Muscle layer of colon (tissue), 2 donors: ENCODE data around the gene FRMD4A.
A peak's percentile ranks its signal among the peaks of the same experiment; 100 is the strongest.
"Not testable (repeated sequence)": the region's sequence is repeated elsewhere in the genome, so short reads cannot be mapped to it uniquely, and the experiment has no call there.

Source experiments
- H3K27ac ChIP-seq: one replicate; pipeline ENCODE4 v1.7.0; 2013; ENCODE audit warnings: low read depth, mild to moderate bottlenecking, low read length, moderate library complexity
- H3K27me3 ChIP-seq, 2 donors: one replicate each; pipeline ENCODE4 v1.7.0; 2013; ENCODE audit warnings: low read length in 2 of 2, mild to moderate bottlenecking in 2 of 2; ENCODE audit not compliant: insufficient read depth in 2 of 2, control insufficient read depth in 1 of 2
- H3K36me3 ChIP-seq: one replicate; pipeline ENCODE4 v1.7.0; 2013; ENCODE audit warnings: mild to moderate bottlenecking, low read length; ENCODE audit not compliant: insufficient read depth
- H3K4me1 ChIP-seq: one replicate; pipeline ENCODE4 v1.7.0; 2013; ENCODE audit warnings: mild to moderate bottlenecking, low read length; ENCODE audit not compliant: insufficient read depth
- H3K4me3 ChIP-seq, 2 donors: one replicate each; pipeline ENCODE4 v1.7.0; 2013; ENCODE audit warnings: low read length in 2 of 2, low read depth in 1 of 2, mild to moderate bottlenecking in 1 of 2, moderate library complexity in 1 of 2
- H3K9ac ChIP-seq: one replicate; pipeline ENCODE4 v1.7.0; 2013; ENCODE audit warnings: low read length
- H3K9me3 ChIP-seq: one replicate; pipeline ENCODE4 v1.7.0; 2013; ENCODE audit warnings: mild to moderate bottlenecking, low read length
- donor health status: abdominal sarcoma.
- donor health status: Adenocarcinoma of cecum.

Gene FRMD4A

DNA sequence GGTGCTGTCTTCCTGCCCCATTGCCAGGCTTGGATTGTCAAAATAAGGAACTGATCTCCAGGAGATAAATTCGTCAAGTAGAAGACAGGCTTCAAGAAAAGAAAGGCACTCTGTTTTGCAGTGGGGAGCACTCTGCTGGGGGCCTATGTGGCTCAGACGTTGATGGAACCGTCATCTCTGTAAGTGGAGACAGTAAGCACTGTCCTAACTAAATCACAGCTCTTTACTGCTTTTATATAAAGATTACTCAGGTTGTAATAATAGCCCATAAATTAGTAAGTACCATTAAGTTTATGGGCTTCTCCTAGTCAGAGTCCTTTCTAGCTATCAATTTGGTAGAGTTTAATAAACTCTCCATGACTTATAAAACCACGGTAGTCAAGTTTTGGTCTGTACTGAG, 249.9 kb downstream of the FRMD4A start:
- no peak overlapping the region for H3K9ac ChIP-seq
- H3K4me3 ChIP-seq, result no peak overlapping the region
- H3K27ac ChIP-seq, result no peak overlapping the region
- H3K27me3 ChIP-seq, result no peaks in the 10 kb centered on the region
- no peaks in the 10 kb centered on the region for H3K9me3 ChIP-seq
- no peaks in the 10 kb centered on the region for H3K36me3 ChIP-seq
- H3K4me1 ChIP-seq, result no peaks in the 10 kb centered on the region

DNA sequence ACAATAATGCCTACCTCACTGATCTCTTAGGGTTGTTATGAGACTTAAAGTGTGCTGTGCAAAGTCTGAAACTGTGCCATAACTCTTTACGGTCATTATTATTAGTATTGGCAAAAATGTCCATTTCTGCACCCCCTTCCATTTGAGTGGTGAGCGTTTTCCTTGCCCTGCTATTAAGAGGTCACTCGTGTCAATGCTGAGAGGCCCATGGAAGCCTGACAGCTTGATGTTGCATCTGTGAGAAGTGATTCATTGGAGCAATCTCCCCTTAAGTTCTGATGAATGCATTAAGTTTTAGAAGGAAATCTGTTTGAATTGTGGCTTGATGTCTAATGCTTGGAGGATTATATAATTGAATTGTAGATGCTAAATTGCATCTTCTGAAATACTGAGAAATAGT, 253.3 kb downstream of the FRMD4A start:
- H3K27ac ChIP-seq, result no peak overlapping the region
- H3K4me1 ChIP-seq, result peaks cover 12% of the 10 kb centered on the region
- no peaks in the 10 kb centered on the region for H3K9me3 ChIP-seq
- no peaks in the 10 kb centered on the region for H3K27me3 ChIP-seq
- H3K9ac ChIP-seq, result no peak overlapping the region
- H3K4me3 ChIP-seq, result no peak overlapping the region
- no peaks in the 10 kb centered on the region for H3K36me3 ChIP-seq

DNA sequence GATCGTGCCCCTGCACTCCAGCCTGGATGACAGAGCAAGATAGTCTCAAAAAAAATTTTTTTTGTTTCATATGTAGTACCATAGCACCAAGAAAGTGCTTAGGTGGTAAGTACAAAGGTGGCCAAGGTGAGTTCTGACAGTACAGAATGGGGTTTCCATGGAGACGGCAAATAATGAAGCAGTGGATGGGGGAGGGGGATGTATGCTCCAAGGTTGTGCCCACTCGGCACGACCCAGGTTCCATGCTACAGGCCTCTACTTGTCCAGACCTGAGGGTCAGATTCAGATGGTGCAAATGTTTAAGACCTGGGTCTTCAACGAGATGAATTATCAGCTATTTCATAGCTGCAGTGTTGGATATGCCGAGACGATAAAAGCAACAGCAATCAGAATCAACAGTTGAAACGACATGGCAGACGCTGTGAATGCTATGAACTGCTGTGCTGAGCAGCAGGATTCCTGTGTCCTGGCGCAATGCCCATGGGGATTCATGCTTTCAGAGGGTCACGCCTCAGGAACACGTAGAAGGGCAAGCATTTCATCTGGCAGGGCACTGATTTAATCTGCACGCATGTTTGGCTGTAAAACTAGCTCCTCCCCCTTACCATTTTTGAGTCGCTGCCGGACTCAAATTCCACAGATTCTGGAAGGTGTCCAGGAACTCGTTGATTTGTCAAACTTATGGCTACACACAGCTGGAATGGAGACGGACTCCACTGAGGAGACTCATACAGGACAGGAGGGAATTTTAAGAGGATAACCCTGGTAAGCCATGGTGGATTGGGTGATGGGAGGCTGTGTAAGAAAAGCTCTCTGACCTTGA, 256.5 kb downstream of the FRMD4A start:
- peak overlapping the region; percentile 37 for H3K27ac ChIP-seq
- no peaks in the 10 kb centered on the region for H3K27me3 ChIP-seq
- peak overlapping the region; percentile 22 to 39 for H3K4me3 ChIP-seq
- no peak overlapping the region for H3K9ac ChIP-seq
- H3K9me3 ChIP-seq, result no peaks in the 10 kb centered on the region
- H3K36me3 ChIP-seq, result no peaks in the 10 kb centered on the region
- H3K4me1 ChIP-seq, result peaks cover 12% of the 10 kb centered on the region

DNA sequence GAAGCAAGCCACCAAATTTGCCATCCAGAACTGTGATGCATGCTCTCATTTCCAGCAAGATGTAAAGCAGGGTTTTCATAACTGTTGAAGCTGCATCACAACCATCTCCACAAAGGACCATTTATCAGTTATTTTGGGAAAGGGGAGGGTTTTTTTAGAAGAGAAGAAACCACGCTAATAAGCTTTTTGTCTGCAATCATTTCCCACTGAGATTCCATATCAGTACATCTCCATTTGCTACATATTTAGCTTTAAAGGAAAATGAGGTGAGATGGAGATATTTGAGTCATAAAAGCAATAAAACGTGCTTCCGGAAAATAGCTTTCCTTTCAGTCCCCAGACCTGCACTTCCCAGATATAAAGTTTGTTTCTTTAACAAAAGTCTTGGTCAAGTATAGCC, 258.2 kb downstream of the FRMD4A start:
- Histone ChIP-seq H3K9me3 (no peaks in the 10 kb centered on the region), H3K4me3 (no peak overlapping the region), H3K4me1 (peaks cover 12% of the 10 kb centered on the region), H3K27me3 (no peaks in the 10 kb centered on the region), H3K36me3 (no peaks in the 10 kb centered on the region), H3K27ac (no peak overlapping the region), H3K9ac (no peak overlapping the region)

DNA sequence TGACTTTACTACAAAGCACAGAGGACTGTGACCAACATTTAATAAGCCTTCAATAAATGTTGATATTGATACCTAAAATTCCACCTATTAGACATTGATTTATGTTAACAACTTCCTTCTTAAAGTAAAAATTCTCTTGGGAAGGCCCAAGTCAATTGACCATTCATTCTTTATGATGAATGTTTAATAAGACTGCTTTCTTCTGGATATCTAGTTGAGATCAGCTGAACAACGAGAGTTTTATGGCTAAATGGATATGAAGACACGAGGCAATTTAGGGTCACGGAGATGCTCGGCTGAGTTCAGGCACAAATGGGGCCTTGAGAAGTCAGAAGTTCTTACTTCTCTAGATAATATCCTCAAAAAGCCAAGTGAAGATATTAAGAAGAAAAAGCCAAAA, 258.8 kb downstream of the FRMD4A start:
- Histone ChIP-seq H3K9me3 (no peaks in the 10 kb centered on the region), H3K4me3 (no peak overlapping the region), H3K36me3 (no peaks in the 10 kb centered on the region), H3K27me3 (no peaks in the 10 kb centered on the region), H3K27ac (no peak overlapping the region), H3K4me1 (peaks cover 12% of the 10 kb centered on the region), H3K9ac (no peak overlapping the region)

DNA sequence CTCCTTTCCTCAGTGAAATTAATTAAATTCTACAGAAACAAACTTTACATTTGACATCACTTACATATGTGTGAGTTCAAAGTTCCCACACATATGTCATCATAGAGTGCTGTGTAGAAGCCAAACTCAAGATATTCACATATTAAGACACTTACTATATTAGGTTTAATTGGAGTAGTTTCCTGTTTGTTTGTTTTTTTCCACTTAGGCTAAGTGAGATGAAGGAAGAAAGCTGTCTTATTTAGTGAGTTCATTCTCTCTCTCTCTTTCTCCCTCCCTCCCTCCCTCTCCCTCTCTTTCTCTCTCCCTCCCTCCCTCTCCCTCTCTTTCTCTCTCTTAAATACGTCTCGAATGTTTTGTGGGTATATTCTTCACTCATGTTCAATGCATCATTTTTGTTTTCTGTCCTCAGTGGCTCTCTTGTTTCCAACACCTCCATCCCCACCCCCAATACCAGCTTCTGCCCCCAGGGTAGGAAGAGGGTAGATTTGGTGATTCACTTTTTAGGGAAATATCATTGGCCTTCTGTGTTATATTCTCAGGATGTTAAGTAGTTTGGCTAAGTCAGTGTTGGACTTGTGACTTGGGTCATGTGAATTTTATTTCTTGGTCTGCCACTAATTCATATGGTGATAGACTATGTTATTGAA, 262.0 kb downstream of the FRMD4A start:
- no peaks in the 10 kb centered on the region for H3K9me3 ChIP-seq
- no peak overlapping the region for H3K4me3 ChIP-seq
- no peaks in the 10 kb centered on the region for H3K4me1 ChIP-seq
- no peaks in the 10 kb centered on the region for H3K36me3 ChIP-seq
- no peak overlapping the region for H3K27ac ChIP-seq
- H3K9ac ChIP-seq, result no peak overlapping the region
- H3K27me3 ChIP-seq, result no peaks in the 10 kb centered on the region

DNA sequence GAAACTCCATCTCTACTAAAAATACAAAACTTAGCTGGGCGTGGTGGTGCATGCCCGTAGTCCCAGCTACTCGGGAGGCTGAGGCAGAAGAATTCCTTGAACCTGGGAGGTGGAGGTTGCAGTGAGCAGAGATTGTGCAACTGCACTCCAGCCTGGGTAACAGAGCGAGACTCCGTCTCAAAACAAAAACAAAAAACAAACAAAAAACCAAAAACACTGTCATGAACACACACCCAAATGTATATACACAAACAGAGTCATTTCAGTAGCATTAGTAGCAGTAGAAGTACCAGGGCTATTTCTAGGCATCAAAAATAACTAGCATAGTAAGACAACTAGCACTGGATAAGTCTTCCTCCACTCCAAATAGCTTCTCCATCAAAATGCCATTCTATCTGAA, 263.1 kb downstream of the FRMD4A start:
- H3K36me3 ChIP-seq, H3K27ac ChIP-seq, H3K27me3 ChIP-seq, H3K9me3 ChIP-seq, H3K4me3 ChIP-seq, H3K9ac ChIP-seq, H3K4me1 ChIP-seq: not testable (repeated sequence)

DNA sequence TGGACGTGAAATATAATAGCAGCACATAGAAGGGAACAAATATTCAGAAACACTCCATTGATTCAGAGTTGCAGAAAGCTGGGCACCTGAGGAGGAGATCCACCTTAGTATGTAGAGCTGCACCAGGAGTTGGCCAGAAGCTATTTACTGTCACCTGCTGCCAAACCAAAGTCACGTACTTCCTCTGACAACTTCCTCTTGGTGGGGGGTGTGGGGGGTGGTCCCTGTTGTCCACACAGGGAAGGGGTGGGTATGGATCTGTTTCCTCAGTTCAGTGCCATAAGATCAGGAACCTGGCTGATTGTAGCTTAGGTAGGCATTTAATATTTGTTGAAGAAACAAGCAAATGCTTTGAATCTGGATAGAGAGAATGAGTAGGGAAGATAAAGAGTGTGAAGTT, 264.6 kb downstream of the FRMD4A start:
- no peaks in the 10 kb centered on the region for H3K36me3 ChIP-seq
- no peak overlapping the region for H3K27ac ChIP-seq
- H3K9ac ChIP-seq, result no peak overlapping the region
- H3K4me3 ChIP-seq, result no peak overlapping the region
- no peaks in the 10 kb centered on the region for H3K27me3 ChIP-seq
- H3K9me3 ChIP-seq, result no peaks in the 10 kb centered on the region
- no peaks in the 10 kb centered on the region for H3K4me1 ChIP-seq

DNA sequence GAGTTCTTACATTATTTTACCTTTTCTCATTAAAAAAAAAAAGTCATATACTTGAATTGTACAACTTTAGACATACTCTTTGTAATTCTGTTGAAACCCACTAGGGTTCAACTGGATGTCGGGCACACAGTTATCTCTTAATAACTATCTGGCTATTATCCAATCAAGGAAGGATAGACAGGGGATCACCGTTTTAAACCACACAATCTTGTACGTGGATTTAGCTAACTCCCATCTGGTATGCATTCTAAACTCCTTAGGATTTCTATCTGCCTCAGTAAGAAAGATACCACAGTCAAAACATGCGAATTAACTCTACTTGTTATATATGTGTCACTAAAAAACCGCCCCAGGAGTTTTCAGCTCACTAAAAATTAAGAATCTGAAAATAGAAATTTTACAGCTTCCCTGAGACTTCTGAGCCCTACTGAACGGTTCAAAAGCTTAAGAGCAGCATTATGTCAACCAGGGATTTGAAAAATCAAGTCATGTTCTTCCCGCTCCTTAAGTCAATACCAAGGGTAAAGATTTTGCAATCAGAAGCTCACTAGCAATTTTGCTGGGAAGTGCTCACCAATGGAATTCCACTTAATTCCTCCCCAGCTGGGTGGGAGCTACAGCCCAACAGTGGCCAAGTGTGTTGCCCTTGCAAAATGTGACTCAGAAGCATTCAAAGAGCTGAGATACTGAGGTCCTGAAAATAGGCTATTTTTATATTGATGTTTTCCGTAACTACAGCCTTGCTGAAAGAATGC, 267.0 kb downstream of the FRMD4A start:
- Histone ChIP-seq H3K4me1 (peaks cover 6% of the 10 kb centered on the region), H3K27me3 (no peaks in the 10 kb centered on the region), H3K9ac (no peak overlapping the region), H3K27ac (no peak overlapping the region), H3K36me3 (no peaks in the 10 kb centered on the region), H3K4me3 (no peak overlapping the region), H3K9me3 (no peaks in the 10 kb centered on the region)

DNA sequence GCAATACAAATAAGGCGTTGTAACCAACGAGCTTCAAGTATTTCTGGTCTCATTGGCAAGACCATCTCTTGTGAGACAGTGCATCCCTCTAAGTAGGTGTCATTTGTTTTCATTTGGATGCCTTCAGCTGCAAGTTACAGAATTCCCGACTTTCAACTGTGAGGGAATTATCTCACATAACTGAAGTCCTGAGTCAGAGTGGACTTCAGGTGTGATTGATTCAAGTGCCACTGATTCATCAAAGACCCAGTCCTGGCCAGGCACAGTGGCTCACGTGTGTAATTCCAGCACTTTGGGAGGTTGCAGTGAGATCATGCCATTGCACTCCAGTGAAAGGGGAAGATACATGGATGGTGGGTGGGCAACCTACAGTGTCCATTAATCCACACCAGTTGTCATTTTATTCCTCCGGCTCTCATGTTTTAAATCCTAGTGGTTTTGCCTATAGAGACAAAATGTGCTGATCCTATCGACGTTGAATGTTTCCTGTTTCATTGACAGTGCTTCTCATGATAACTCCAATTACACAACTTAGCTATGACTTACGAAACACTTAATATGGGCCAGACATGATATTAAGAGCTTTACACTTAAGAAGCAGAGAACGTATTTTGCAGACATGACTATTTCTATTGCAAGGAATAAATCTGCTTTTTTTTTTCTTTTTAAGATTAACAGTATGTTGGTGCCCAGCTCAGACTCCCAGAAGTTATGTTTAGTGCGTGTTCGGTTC, 268.0 kb downstream of the FRMD4A start:
- H3K4me1 ChIP-seq, result peaks cover 6% of the 10 kb centered on the region
- H3K27me3 ChIP-seq, result no peaks in the 10 kb centered on the region
- H3K27ac ChIP-seq, result no peak overlapping the region
- no peaks in the 10 kb centered on the region for H3K9me3 ChIP-seq
- H3K4me3 ChIP-seq, result no peak overlapping the region
- H3K36me3 ChIP-seq, result no peaks in the 10 kb centered on the region
- no peak overlapping the region for H3K9ac ChIP-seq
